Right lobe of liver (tissue), 6 donors: ENCODE measurements around the gene EPS8L1. TPM values are rescaled to one million over a fixed set of nuclear protein-coding genes. Genes with fewer than 3 reads are reported as not detected.

Experiments used
- ATAC-seq, 4 donors: fragments of 200-7000 bp; cut with Tn5 transposase; one replicate each; pipeline ENCODE4 v1.9.1; 2020; ENCODE audit warnings: mild to moderate bottlenecking in 4 of 4, moderate library complexity in 4 of 4
- DNase-seq, 3 donors: peaks; one replicate each; pipeline ENCODE4 v3.0.0-alpha.2; 2020
- H3K27ac ChIP-seq, 3 donors: fragments of 200-600 bp; one replicate each; pipeline ENCODE4 v1.8.0; 2022
- H3K27me3 ChIP-seq, 2 donors: fragments of 200-600 bp; one replicate each; pipeline ENCODE4 v1.8.0; 2022
- H3K36me3 ChIP-seq, 4 donors: fragments of 200-600 bp; sonication (generic) in 1 of 4; one replicate each; pipeline versions ENCODE4 v1.5.1 to v1.8.0; 2017 to 2022; ENCODE audit warnings: control low read depth in 1 of 4
- H3K4me1 ChIP-seq, 4 donors: fragments of 200-600 bp; sonication (generic) in 1 of 4; one replicate each; pipeline versions ENCODE4 v1.5.1 to v1.8.0; 2017 to 2022; ENCODE audit warnings: control low read depth in 1 of 4
- H3K4me3 ChIP-seq, 3 donors: fragments of 200-600 bp; one replicate each; pipeline ENCODE4 v1.8.0; 2022
- H3K9me3 ChIP-seq, 4 donors: fragments of 200-600 bp; sonication (generic) in 1 of 4; one replicate each; pipeline versions ENCODE4 v1.5.1 to v1.8.0; 2017 to 2022; ENCODE audit warnings: control low read depth in 1 of 4
- CTCF ChIP-seq, 4 donors: fragments of 200-600 bp in 3 of 4; fragments of 450-650 bp in 1 of 4; IDR thresholded peaks; one replicate each; pipeline versions ENCODE4 v1.5.1 to v1.8.0; 2016 to 2022; ENCODE audit warnings: antibody characterized with exemption in 4 of 4, mild to moderate bottlenecking in 2 of 4
- POLR2A ChIP-seq: fragments of 450-650 bp; IDR thresholded peaks from one replicate; pipeline ENCODE4 v1.6.1; 2017; ENCODE audit warnings: antibody characterized with exemption, mild to moderate bottlenecking
- WGBS: methylation state at CpG from one replicate; pipeline ENCODE4 v1.1.6; 2018; ENCODE audit warnings: low coverage, low lambda C conversion rate; ENCODE audit not compliant: insufficient coverage; ENCODE audit errors: missing lambda C conversion rate; 5-methylcytosine and 5-hydroxymethylcytosine counted together
- intact Hi-C, 2 donors: fragments of 100-400 bp; cut with DNase I; formaldehyde crosslinking; loops; one replicate each; pipeline versions ENCODE4 v1.11.2 to v1.14.1; 2022
- total RNA-seq, 6 experiments: library from RNA; depleted of rRNA in 2 of 6; stranded (reverse); fragments of >200 nt in 2 of 6; fragmentation: NEBNext Ultra II Directional in 3 of 6; extraction: Animal tissue kit (Norgen Biotek cat#: 25700) in 3 of 6; gene quantifications; one replicate each; pipeline versions ENCODE4 v1.1.0 to v1.2.4, GENCODE V29; 2016 to 2023
- donor health status: DM: no; HTN: yes; CAD: no.
- donor health status: DM: no; HTN: no; CAD: no.
- donor health status: DM: no; HTN: no; CAD: no.
- donor health status: DM: no; HTN: yes; CAD: no.
- donor health status: DM: no; HTN: yes; CAD: no.

EPS8L1 gene
- total RNA-seq, 6 experiments from 2014 or later: 0.49 to 2.4 (median 1.2) TPM

DNA sequence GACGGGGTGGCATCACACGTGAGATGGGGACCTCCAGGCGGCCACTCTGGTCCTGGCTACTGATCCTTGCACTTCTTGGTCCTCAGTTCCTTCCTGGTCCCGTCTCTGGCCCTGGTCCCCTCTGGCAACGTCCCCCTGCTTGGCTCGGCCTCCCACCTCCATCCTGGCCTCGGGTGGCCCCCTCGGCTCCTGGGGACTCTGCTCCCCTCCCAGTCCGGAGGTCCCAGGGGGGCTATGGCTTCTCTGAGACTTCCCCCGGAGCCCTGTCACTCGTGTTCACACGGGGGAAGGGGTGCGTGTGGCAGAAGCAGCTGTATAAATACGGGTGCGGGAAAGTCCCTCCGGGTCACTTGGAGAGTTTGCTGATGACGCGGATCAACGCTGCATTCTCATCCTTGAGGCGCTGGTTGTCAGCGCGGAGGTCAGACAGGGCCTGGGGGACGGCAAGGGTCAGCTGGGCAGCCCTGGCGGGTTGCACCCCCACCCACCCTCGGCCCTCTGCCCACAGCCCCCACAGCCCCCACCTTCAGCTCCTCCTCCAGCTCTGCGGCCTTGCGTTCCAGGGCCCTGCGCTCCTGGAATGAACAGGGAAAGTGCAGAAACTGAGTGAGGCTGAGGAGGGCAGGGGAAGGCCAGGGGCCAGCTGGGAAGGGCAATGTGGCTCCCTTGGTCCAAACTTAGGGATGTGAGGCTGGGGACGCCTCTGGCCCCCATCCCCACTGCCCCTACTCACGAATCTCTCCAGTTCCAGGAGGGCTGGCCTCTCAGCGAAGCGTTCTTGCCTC, 15.6 kb downstream of the EPS8L1 start:
- Histone ChIP-seq H3K9me3 (no peaks in the 10 kb centered on the region), H3K4me3 (no peak overlapping the region), H3K27me3 (no peaks in the 10 kb centered on the region), H3K4me1 (peaks cover 0 to 12% (median 4%) of the 10 kb centered on the region in 4 donors), H3K27ac (no peak overlapping the region), H3K36me3 (peaks cover 0 to 26% (median 9%) of the 10 kb centered on the region in 4 donors)
- intact Hi-C loops: no loop called here
- no peak for TF ChIP-seq CTCF (IDR thresholded peaks at IDR 0.05)
- no peak for TF ChIP-seq POLR2A
- peak in 1 of 3 donors; percentile 42 for DNase-seq
- WGBS: 100% methylated on average over 4 of the region's 32 CpGs
- no peak for ATAC-seq

DNA sequence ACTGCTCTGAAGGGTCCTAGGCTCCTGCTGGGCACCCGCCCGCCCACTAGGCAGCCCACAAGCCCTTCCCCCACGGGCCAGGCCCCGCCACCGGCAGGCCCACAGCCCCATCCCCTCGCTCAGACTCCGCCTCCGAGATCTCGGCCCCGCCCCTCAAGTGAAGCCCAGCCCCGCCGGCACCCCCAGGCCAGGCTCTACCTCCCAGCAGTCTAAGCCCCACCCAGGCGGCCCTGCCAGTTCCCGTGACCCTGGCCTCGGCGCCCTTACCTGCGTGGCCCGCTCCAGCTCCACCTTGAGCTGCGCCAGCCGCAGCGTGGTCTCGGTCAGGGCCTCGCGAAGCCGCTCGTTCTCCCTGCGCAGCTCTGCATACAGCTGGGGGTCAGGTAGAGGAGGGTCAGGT, 16.3 kb downstream of the EPS8L1 start:
- H3K9me3 ChIP-seq: no peaks in the 10 kb centered on the region
- intact Hi-C loops: no loop called here
- peaks cover 0 to 11% (median 4%) of the 10 kb centered on the region in 4 donors for H3K4me1 ChIP-seq
- ATAC-seq (no peak), DNase-seq (peak in 1 of 3 donors; percentile 46)
- TF ChIP-seq POLR2A: no peak
- no peak for TF ChIP-seq CTCF (IDR thresholded peaks at IDR 0.05)
- H3K4me3 ChIP-seq: no peak overlapping the region
- peaks cover 0 to 26% (median 9%) of the 10 kb centered on the region in 4 donors for H3K36me3 ChIP-seq
- no peak overlapping the region for H3K27ac ChIP-seq
- no peaks in the 10 kb centered on the region for H3K27me3 ChIP-seq
- WGBS: 97% methylated on average over 11 of the region's 27 CpGs

DNA sequence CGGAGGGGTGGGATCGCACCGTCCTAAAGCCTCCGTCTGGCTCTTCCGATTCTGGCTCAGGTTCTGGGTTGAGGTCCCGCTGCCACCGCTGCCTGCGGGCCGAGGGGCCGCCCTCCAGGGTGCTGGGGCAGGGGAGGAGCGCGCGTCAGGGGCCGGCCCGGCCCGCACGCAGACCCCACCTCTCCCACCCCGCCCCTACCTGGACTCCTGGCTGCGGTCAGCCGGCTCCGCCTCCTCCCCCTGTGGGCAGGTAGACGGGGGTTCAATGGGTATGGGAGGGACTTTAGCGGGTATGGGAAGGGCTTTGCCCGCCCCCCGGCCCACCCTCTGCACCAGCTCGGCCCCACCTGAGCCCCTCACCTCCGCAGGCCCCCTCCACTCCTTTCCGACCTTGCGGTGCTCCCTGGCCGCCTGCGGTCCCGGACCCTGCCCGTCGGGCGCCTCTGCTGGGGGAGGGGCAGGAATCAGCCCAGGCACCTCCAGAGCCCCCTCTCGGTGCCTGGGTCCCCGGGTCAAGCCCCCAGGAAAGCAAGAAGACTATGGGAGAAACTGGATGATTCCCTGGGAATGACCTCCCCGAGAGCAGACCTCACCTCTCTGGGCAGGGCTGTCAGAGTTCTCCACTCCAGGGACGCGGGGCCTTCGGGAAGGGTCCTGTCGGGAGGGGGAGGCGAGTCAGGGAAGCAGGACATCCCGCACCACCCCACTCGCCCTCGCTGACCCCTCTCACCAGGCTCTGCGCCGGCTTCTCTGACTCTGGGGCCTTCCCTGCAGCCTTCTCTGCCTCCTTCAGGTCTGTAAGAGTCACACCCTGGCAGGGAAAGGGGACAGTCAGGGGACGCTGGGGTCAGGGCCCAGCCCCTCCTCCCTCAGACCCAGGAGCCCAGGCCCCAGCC, 17.0 kb downstream of the EPS8L1 start:
- intact Hi-C loops: no loop called here
- TF ChIP-seq POLR2A (no peak), CTCF (IDR thresholded peaks at IDR 0.05) (no peak)
- no peaks in the 10 kb centered on the region for H3K27me3 ChIP-seq
- peak in 1 of 3 donors; percentile 49 for DNase-seq
- 87% methylated on average over 3 of the region's 49 CpGs for WGBS
- no peak overlapping the region for H3K27ac ChIP-seq
- no peaks in the 10 kb centered on the region for H3K9me3 ChIP-seq
- H3K4me3 ChIP-seq: no peak overlapping the region
- ATAC-seq: peak in 1 of 4 donors; percentile 20
- H3K4me1 ChIP-seq: peaks cover 0 to 4% (median under 1%) of the 10 kb centered on the region in 4 donors
- H3K36me3 ChIP-seq: peaks cover 0 to 26% (median 9%) of the 10 kb centered on the region in 4 donors

GRCh38 chr19:55094456-55095259, 19.0 kb downstream of the EPS8L1 start:
- no peaks in the 10 kb centered on the region for H3K4me1 ChIP-seq
- intact Hi-C loops: no loop called here
- WGBS: 94% methylated on average over 12 of the region's 32 CpGs
- peaks cover 0 to 37% (median 9%) of the 10 kb centered on the region in 4 donors for H3K36me3 ChIP-seq
- no peak overlapping the region for H3K27ac ChIP-seq
- peak in 1 of 3 donors; percentile 50 for DNase-seq
- TF ChIP-seq CTCF (IDR thresholded peaks at IDR 0.05) (no peak), POLR2A (no peak)
- ATAC-seq: no peak
- no peaks in the 10 kb centered on the region for H3K9me3 ChIP-seq
- no peak overlapping the region for H3K4me3 ChIP-seq
- H3K27me3 ChIP-seq: no peaks in the 10 kb centered on the region
